K562 (cell line): ENCODE data around the gene NME2. TPM values are rescaled to one million over a fixed set of nuclear protein-coding genes. Genes with fewer than 3 reads are reported as not detected.

ENCODE experiments used
- ARNT ChIP-seq, 2 experiments: fragments of 450-650 bp; IDR thresholded peaks; 2 replicates each; pipeline ENCODE4 v1.6.1; 2016; ENCODE audit warnings: mild to moderate bottlenecking in 1 of 2
- BRD9 ChIP-seq: fragments of 450-650 bp; IDR thresholded peaks from 2 replicates; pipeline ENCODE4 v1.6.1; 2018; ENCODE audit warnings: low read depth; ENCODE audit not compliant: partially characterized antibody
- FOS ChIP-seq: IDR thresholded peaks from 3 replicates; pipeline ENCODE4 v1.6.1; 2011; ENCODE audit not compliant: insufficient read length; ENCODE audit errors: extremely low read depth
- MTF1 ChIP-seq: fragments of 250-450 bp; sonication (Bioruptor Pico); IDR thresholded peaks from 2 replicates; pipeline ENCODE4 v1.9.0; 2021; ENCODE audit warnings: moderate library complexity, mild to moderate bottlenecking, inconsistent platforms, borderline replicate concordance
- MYC ChIP-seq, 2 experiments: fragments of 250-450 bp in 1 of 2; sonication (Bioruptor Pico) in 1 of 2; IDR thresholded peaks; 2 replicates each; pipeline versions ENCODE4 v1.5.1 to v1.6.1; 2012 to 2021; ENCODE audit warnings: low read depth in 2 of 2, borderline replicate concordance in 1 of 2, improper control_type of control experiment in 1 of 2, low read length in 1 of 2, mild to moderate bottlenecking in 1 of 2, moderate library complexity in 1 of 2
- NR3C1 ChIP-seq: sonication (generic); formaldehyde crosslinking; IDR thresholded peaks from 2 replicates; pipeline ENCODE4 v1.8.1; 2022; ENCODE audit warnings: missing genetic modification reagents
- OTX1 ChIP-seq: fragments of 450-650 bp; formaldehyde crosslinking; IDR thresholded peaks from 2 replicates; pipeline ENCODE4 v1.4.0; 2022; ENCODE audit warnings: mild to moderate bottlenecking
- RCOR1 ChIP-seq, 2 experiments: IDR thresholded peaks; 2 replicates each; pipeline ENCODE4 v1.6.1; 2012; ENCODE audit warnings: low read depth in 2 of 2, low read length in 2 of 2, borderline replicate concordance in 1 of 2, improper control_type of control experiment in 1 of 2
- SAFB2 ChIP-seq: fragments of 200-400 bp; formaldehyde crosslinking; IDR thresholded peaks from 2 replicates; pipeline ENCODE4 v1.6.1; 2018; ENCODE audit warnings: borderline replicate concordance, low read length, low read depth, moderate library complexity; ENCODE audit not compliant: severe bottlenecking
- SMARCE1 ChIP-seq: fragments of 450-650 bp; IDR thresholded peaks from 2 replicates; pipeline ENCODE4 v1.7.1; 2016; ENCODE audit warnings: mild to moderate bottlenecking
- SNAPC5 ChIP-seq: fragments of 250-450 bp; sonication (Bioruptor Pico); IDR thresholded peaks from 2 replicates; pipeline ENCODE4 v1.8.0; 2021; ENCODE audit warnings: moderate library complexity, mild to moderate bottlenecking, inconsistent platforms
- ZNF121 ChIP-seq: sonication (generic); formaldehyde crosslinking; conservative IDR thresholded peaks from 2 replicates; pipeline ENCODE4 v1.8.0; 2022; ENCODE audit warnings: missing genetic modification reagents
- ZNF232 ChIP-seq: sonication (generic); formaldehyde crosslinking; IDR thresholded peaks from 2 replicates; pipeline ENCODE4 v1.8.0; 2022; ENCODE audit warnings: mild to moderate bottlenecking, missing genetic modification reagents
- ZNF431 ChIP-seq: sonication (generic); formaldehyde crosslinking; IDR thresholded peaks from 2 replicates; pipeline ENCODE4 v1.8.0; 2022; ENCODE audit warnings: mild to moderate bottlenecking, missing genetic modification reagents
- ZNF76 ChIP-seq: fragments of 250-450 bp; sonication (Bioruptor Pico); IDR thresholded peaks from 2 replicates; pipeline ENCODE4 v1.4.0; 2020; ENCODE audit warnings: mild to moderate bottlenecking, moderate library complexity, borderline replicate concordance
- ZZZ3 ChIP-seq: fragments of 450-650 bp; IDR thresholded peaks from 2 replicates; pipeline ENCODE4 v1.6.1; 2016; ENCODE audit warnings: antibody characterized with exemption, mild to moderate bottlenecking, moderate library complexity
- polyA plus RNA-seq, 8 experiments: library from polyadenylated mRNA; depleted of rRNA in 4 of 8; stranded (reverse) in 5 of 8; unstranded in 3 of 8; fragments of >200 nt; fragmentation: Nextera tagmentation in 2 of 8; fragmentation: Illumina TruSeq in 1 of 8; extraction: Ambion mirVana in 2 of 8; extraction: Trizol in 1 of 8; gene quantifications; 2 replicates each; pipeline versions ENCODE4 v1.2.1 to v1.2.3, GENCODE V29; 2011 to 2014; ENCODE audit warnings: inconsistent platforms in 1 of 8, missing spikeins in 1 of 8
- total RNA-seq, 7 experiments: library from RNA; depleted of rRNA in 6 of 7; stranded (reverse); fragments of >200 nt in 6 of 7; fragmentation: Illumina TruSeq in 2 of 7; extraction: Trizol in 2 of 7; gene quantifications; 2 replicates each; pipeline versions ENCODE4 v1.2.1 to v1.2.3, GENCODE V29; 2011 to 2021; ENCODE audit warnings: low replicate concordance in 1 of 7
- TF ChIP-seq, protein P1 (sequence below): fragments of 450-650 bp; IDR thresholded peaks from 2 replicates; pipeline ENCODE4 v1.6.1; 2017; ENCODE audit warnings: antibody characterized with exemption, mild to moderate bottlenecking
- TF ChIP-seq, protein P2 (sequence below): fragments of 250-450 bp; sonication (Bioruptor Pico); IDR thresholded peaks from 2 replicates; pipeline ENCODE4 v1.8.0; 2022; ENCODE audit warnings: moderate library complexity, mild to moderate bottlenecking, inconsistent platforms

Gene NME2
- total and polyA plus RNA-seq, 9 of the 15 experiments (the other 6 are each of a cell fraction or from before 2014, with no cell fraction given) = 684 to 1,202 (median 924) TPM

GRCh38 chr17:51153210-51154072, 12.8 kb upstream of the NME2 start, which contains the start of gene NME1 (continued):
- TF ChIP-seq, protein P1, sequence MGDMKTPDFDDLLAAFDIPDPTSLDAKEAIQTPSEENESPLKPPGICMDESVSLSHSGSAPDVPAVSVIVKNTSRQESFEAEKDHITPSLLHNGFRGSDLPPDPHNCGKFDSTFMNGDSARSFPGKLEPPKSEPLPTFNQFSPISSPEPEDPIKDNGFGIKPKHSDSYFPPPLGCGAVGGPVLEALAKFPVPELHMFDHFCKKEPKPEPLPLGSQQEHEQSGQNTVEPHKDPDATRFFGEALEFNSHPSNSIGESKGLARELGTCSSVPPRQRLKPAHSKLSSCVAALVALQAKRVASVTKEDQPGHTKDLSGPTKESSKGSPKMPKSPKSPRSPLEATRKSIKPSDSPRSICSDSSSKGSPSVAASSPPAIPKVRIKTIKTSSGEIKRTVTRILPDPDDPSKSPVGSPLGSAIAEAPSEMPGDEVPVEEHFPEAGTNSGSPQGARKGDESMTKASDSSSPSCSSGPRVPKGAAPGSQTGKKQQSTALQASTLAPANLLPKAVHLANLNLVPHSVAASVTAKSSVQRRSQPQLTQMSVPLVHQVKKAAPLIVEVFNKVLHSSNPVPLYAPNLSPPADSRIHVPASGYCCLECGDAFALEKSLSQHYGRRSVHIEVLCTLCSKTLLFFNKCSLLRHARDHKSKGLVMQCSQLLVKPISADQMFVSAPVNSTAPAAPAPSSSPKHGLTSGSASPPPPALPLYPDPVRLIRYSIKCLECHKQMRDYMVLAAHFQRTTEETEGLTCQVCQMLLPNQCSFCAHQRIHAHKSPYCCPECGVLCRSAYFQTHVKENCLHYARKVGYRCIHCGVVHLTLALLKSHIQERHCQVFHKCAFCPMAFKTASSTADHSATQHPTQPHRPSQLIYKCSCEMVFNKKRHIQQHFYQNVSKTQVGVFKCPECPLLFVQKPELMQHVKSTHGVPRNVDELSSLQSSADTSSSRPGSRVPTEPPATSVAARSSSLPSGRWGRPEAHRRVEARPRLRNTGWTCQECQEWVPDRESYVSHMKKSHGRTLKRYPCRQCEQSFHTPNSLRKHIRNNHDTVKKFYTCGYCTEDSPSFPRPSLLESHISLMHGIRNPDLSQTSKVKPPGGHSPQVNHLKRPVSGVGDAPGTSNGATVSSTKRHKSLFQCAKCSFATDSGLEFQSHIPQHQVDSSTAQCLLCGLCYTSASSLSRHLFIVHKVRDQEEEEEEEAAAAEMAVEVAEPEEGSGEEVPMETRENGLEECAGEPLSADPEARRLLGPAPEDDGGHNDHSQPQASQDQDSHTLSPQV = no peak
- TF ChIP-seq SMARCE1 (peak; percentile 66; the same call in 1 of the 2 replicates), ARNT (IDR thresholded peaks at IDR 0.05) (peak; percentile 95 to 96), ZNF76 (no peak; the same call in 1 of the 2 replicates), NR3C1 (CRISPR knock-in tag) (no peak; the same call in 1 of the 2 replicates), ZZZ3 (peak; percentile 73), MTF1 (CRISPR knock-in tag) (no peak), MYC (IDR thresholded peaks at IDR 0.05; ENCODE audit: low read depth, low read length) (peak; percentile 100), MYC (CRISPR knock-in tag; IDR thresholded peaks at IDR 0.05; ENCODE audit: borderline replicate concordance, low read depth) (peak; percentile 100), SNAPC5 (CRISPR knock-in tag) (no peak), ZNF431 (CRISPR knock-in tag) (no peak; the same call in 1 of the 2 replicates), SAFB2 (no peak), RCOR1 (IDR thresholded peaks at IDR 0.05; ENCODE audit: borderline replicate concordance in 1 of 2, low read depth in 2 of 2, low read length in 2 of 2) (peak; percentile 54 to 84; a peak in 3 of 4 replicates), ZNF121 (CRISPR knock-in tag) (no peak), ZNF232 (CRISPR knock-in tag) (peak; percentile 85; the same call in 1 of the 2 replicates), OTX1 (CRISPR knock-in tag) (peak; percentile 87; the same call in 1 of the 2 replicates), BRD9 (peak; percentile 95), FOS (no peak)
- TF ChIP-seq, protein P2, sequence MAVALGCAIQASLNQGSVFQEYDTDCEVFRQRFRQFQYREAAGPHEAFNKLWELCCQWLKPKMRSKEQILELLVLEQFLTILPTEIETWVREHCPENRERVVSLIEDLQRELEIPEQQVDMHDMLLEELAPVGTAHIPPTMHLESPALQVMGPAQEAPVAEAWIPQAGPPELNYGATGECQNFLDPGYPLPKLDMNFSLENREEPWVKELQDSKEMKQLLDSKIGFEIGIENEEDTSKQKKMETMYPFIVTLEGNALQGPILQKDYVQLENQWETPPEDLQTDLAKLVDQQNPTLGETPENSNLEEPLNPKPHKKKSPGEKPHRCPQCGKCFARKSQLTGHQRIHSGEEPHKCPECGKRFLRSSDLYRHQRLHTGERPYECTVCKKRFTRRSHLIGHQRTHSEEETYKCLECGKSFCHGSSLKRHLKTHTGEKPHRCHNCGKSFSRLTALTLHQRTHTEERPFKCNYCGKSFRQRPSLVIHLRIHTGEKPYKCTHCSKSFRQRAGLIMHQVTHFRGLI (CRISPR knock-in tag) = no peak
